T-helper 1 cell treated with Interleukin-12 subunit alpha and Interleukin-12 subunit beta and Interleukin-4 antibody, amounts not matched to agents 30 μg/mL and 1 μg/mL, for 36 hours (primary cell): ENCODE data around the gene TIMM22.

Experiments
- H3K27ac Mint-ChIP-seq: one replicate; pipeline ENCODE4 v1.8.0; 2021; ENCODE audit warnings: mild to moderate bottlenecking, mixed read lengths
- H3K27me3 Mint-ChIP-seq: one replicate; pipeline ENCODE4 v1.8.0; 2021; ENCODE audit warnings: low read depth, mixed read lengths
- H3K36me3 Mint-ChIP-seq: one replicate; pipeline ENCODE4 v1.8.0; 2021; ENCODE audit warnings: low read depth, mixed read lengths
- H3K4me1 Mint-ChIP-seq: one replicate; pipeline ENCODE4 v1.8.0; 2021; ENCODE audit warnings: low read depth, mixed read lengths
- H3K4me3 Mint-ChIP-seq: one replicate; pipeline ENCODE4 v1.8.0; 2021; ENCODE audit warnings: mild to moderate bottlenecking, moderate library complexity, mixed read lengths
- H3K9me3 Mint-ChIP-seq: one replicate; pipeline ENCODE4 v1.8.0; 2021; ENCODE audit warnings: mixed read lengths

TIMM22 gene

GRCh38 chr17:1011760-1012735 lies 15.1 kb downstream of the TIMM22 start:
- Mint-ChIP-seq H3K36me3 (peaks cover 2% of the 10 kb centered on the region), H3K4me3 (no peak overlapping the region), H3K27ac (no peak overlapping the region), H3K9me3 (no peaks in the 10 kb centered on the region), H3K4me1 (no peaks in the 10 kb centered on the region), H3K27me3 (no peaks in the 10 kb centered on the region)

GRCh38 chr17:1012823-1013728 lies 16.1 kb downstream of the TIMM22 start:
- Mint-ChIP-seq H3K9me3 (no peaks in the 10 kb centered on the region), H3K36me3 (peaks cover 2% of the 10 kb centered on the region), H3K27ac (no peak overlapping the region), H3K4me3 (no peak overlapping the region), H3K27me3 (no peaks in the 10 kb centered on the region), H3K4me1 (no peaks in the 10 kb centered on the region)

GRCh38 chr17:1013729-1014090 lies 16.8 kb downstream of the TIMM22 start:
- H3K27ac Mint-ChIP-seq: no peak overlapping the region
- H3K4me3 Mint-ChIP-seq: no peak overlapping the region
- H3K9me3 Mint-ChIP-seq: no peaks in the 10 kb centered on the region
- peaks cover 2% of the 10 kb centered on the region for H3K36me3 Mint-ChIP-seq
- H3K27me3 Mint-ChIP-seq: no peaks in the 10 kb centered on the region
- H3K4me1 Mint-ChIP-seq: no peaks in the 10 kb centered on the region

- H3K9me3 Mint-ChIP-seq: no peaks in the 10 kb centered on the region
- H3K27ac Mint-ChIP-seq: no peak overlapping the region
- H3K4me1 Mint-ChIP-seq: no peaks in the 10 kb centered on the region
- no peak overlapping the region for H3K4me3 Mint-ChIP-seq
- H3K36me3 Mint-ChIP-seq: no peaks in the 10 kb centered on the region
- H3K27me3 Mint-ChIP-seq: no peaks in the 10 kb centered on the region
Observed at GRCh38 chr17:1018547-1018946, 21.6 kb downstream of the TIMM22 start.

GRCh38 chr17:1019451-1019850 lies 22.5 kb downstream of the TIMM22 start:
- Mint-ChIP-seq H3K27ac (no peak overlapping the region), H3K4me3 (no peak overlapping the region), H3K4me1 (no peaks in the 10 kb centered on the region), H3K27me3 (no peaks in the 10 kb centered on the region), H3K9me3 (no peaks in the 10 kb centered on the region), H3K36me3 (no peaks in the 10 kb centered on the region)

- H3K27me3 Mint-ChIP-seq: no peaks in the 10 kb centered on the region
- H3K36me3 Mint-ChIP-seq: no peaks in the 10 kb centered on the region
Observed at GRCh38 chr17:1021147-1021546, 24.2 kb downstream of the TIMM22 start.

GRCh38 chr17:1022278-1023024 lies 25.5 kb downstream of the TIMM22 start:
- no peak overlapping the region for H3K27ac Mint-ChIP-seq
- H3K9me3 Mint-ChIP-seq: no peaks in the 10 kb centered on the region
- no peaks in the 10 kb centered on the region for H3K4me1 Mint-ChIP-seq
- no peaks in the 10 kb centered on the region for H3K27me3 Mint-ChIP-seq
- no peak overlapping the region for H3K4me3 Mint-ChIP-seq
- H3K36me3 Mint-ChIP-seq: no peaks in the 10 kb centered on the region

More at GRCh38 chr17:1021147-1021546, 24.2 kb downstream of the TIMM22 start:
- no peak overlapping the region for H3K4me3 Mint-ChIP-seq
- H3K4me1 Mint-ChIP-seq: no peaks in the 10 kb centered on the region
- no peaks in the 10 kb centered on the region for H3K9me3 Mint-ChIP-seq
- no peak overlapping the region for H3K27ac Mint-ChIP-seq

GRCh38 chr17:1024076-1024475 lies 27.1 kb downstream of the TIMM22 start:
- Mint-ChIP-seq H3K4me1 (no peaks in the 10 kb centered on the region), H3K27ac (no peak overlapping the region), H3K36me3 (no peaks in the 10 kb centered on the region), H3K27me3 (no peaks in the 10 kb centered on the region), H3K9me3 (no peaks in the 10 kb centered on the region), H3K4me3 (no peak overlapping the region)

GRCh38 chr17:1025733-1026598 lies 29.0 kb downstream of the TIMM22 start:
- H3K9me3 Mint-ChIP-seq: no peaks in the 10 kb centered on the region
- H3K27me3 Mint-ChIP-seq: no peaks in the 10 kb centered on the region
- no peak overlapping the region for H3K27ac Mint-ChIP-seq
- H3K4me3 Mint-ChIP-seq: no peak overlapping the region
- no peaks in the 10 kb centered on the region for H3K36me3 Mint-ChIP-seq
- no peaks in the 10 kb centered on the region for H3K4me1 Mint-ChIP-seq

GRCh38 chr17:1026599-1026975 lies 29.7 kb downstream of the TIMM22 start:
- no peaks in the 10 kb centered on the region for H3K9me3 Mint-ChIP-seq
- H3K27me3 Mint-ChIP-seq: no peaks in the 10 kb centered on the region

GRCh38 chr17:1027044-1027443 lies 30.1 kb downstream of the TIMM22 start:
- H3K27ac Mint-ChIP-seq: no peak overlapping the region
- H3K36me3 Mint-ChIP-seq: no peaks in the 10 kb centered on the region
- no peaks in the 10 kb centered on the region for H3K4me1 Mint-ChIP-seq
- no peaks in the 10 kb centered on the region for H3K9me3 Mint-ChIP-seq
- no peaks in the 10 kb centered on the region for H3K27me3 Mint-ChIP-seq
- no peak overlapping the region for H3K4me3 Mint-ChIP-seq

More at GRCh38 chr17:1026599-1026975, 29.7 kb downstream of the TIMM22 start:
- Mint-ChIP-seq H3K4me1 (no peaks in the 10 kb centered on the region), H3K36me3 (no peaks in the 10 kb centered on the region), H3K27ac (no peak overlapping the region), H3K4me3 (no peak overlapping the region)

- H3K9me3 Mint-ChIP-seq: no peaks in the 10 kb centered on the region
- H3K27ac Mint-ChIP-seq: no peak overlapping the region
- no peaks in the 10 kb centered on the region for H3K36me3 Mint-ChIP-seq
- no peak overlapping the region for H3K4me3 Mint-ChIP-seq
- no peaks in the 10 kb centered on the region for H3K27me3 Mint-ChIP-seq
- H3K4me1 Mint-ChIP-seq: no peaks in the 10 kb centered on the region
Observed at GRCh38 chr17:1029196-1029921, 32.4 kb downstream of the TIMM22 start.
